Naive thymus-derived CD4-positive, alpha-beta T cell (primary cell): ENCODE results near the gene OR4C6. TPM values are rescaled to one million over a fixed set of nuclear protein-coding genes. Genes with fewer than 3 reads are reported as not detected.

Source experiments
- ATAC-seq: fragments of 150-1000 bp; cut with Tn5 transposase; 2 replicates; pipeline ENCODE4 v1.10.0; 2021; ENCODE audit warnings: mild to moderate bottlenecking, moderate library complexity
- CTCF ChIA-PET: fragments of 350-600 bp; sonication (Branson Sonifier 250); formaldehyde crosslinking; loops from one replicate; lab custom pipeline; 2021; ENCODE audit warnings: antibody characterized with exemption; lab: Charles Lee
- POLR2A ChIA-PET: fragments of 350-600 bp; sonication (Branson Sonifier 250); formaldehyde crosslinking; loops from one replicate; lab custom pipeline; 2021; ENCODE audit warnings: antibody characterized with exemption, inconsistent platforms; lab: Charles Lee
- DNase-seq, 9 donors: peaks; one replicate each; pipeline versions ENCODE4 v3.0.0 to v3.0.0-alpha.2; 2020 to 2022; ENCODE audit warnings: mixed read lengths in 1 of 9
- H3K27ac ChIP-seq: one replicate; pipeline ENCODE4 v1.7.0; 2013; ENCODE audit warnings: mild to moderate bottlenecking, low read depth, low read length, moderate library complexity
- H3K27me3 ChIP-seq, 2 donors: one replicate each; pipeline ENCODE4 v1.7.0; 2013; ENCODE audit warnings: low read length in 2 of 2, mild to moderate bottlenecking in 2 of 2, moderate library complexity in 2 of 2; ENCODE audit not compliant: control insufficient read depth in 2 of 2, insufficient read depth in 2 of 2
- H3K36me3 ChIP-seq, 3 experiments: 1 replicate in 2 of 3; 2 replicates in 1 of 3; pipeline ENCODE4 v1.7.0; 2013; ENCODE audit warnings: low read length in 3 of 3, mild to moderate bottlenecking in 3 of 3, moderate library complexity in 1 of 3; ENCODE audit not compliant: insufficient read depth in 3 of 3, control insufficient read depth in 2 of 3
- H3K4me1 ChIP-seq, 2 donors: one replicate each; pipeline ENCODE4 v1.7.0; 2013; ENCODE audit warnings: low read length in 2 of 2, mild to moderate bottlenecking in 2 of 2, moderate library complexity in 1 of 2; ENCODE audit not compliant: control insufficient read depth in 2 of 2, insufficient read depth in 2 of 2
- H3K4me3 ChIP-seq: 2 replicates; pipeline ENCODE4 v1.7.0; 2013; ENCODE audit warnings: mild to moderate bottlenecking, low read length
- H3K9me3 ChIP-seq, 3 experiments: 1 replicate in 2 of 3; 2 replicates in 1 of 3; pipeline ENCODE4 v1.7.0; 2013; ENCODE audit warnings: low read length in 3 of 3; ENCODE audit not compliant: control insufficient read depth in 2 of 3
- H3K27ac Mint-ChIP-seq, 9 donors: one replicate each; pipeline ENCODE4 v1.8.0; 2020 to 2022; ENCODE audit warnings: mixed read lengths in 9 of 9, mild to moderate bottlenecking in 8 of 9, moderate library complexity in 5 of 9, inconsistent platforms in 2 of 9
- H3K27me3 Mint-ChIP-seq, 5 donors: one replicate each; pipeline ENCODE4 v1.8.0; 2021 to 2022; ENCODE audit warnings: mixed read lengths in 5 of 5, mild to moderate bottlenecking in 1 of 5
- H3K36me3 Mint-ChIP-seq, 5 donors: one replicate each; pipeline ENCODE4 v1.8.0; 2020 to 2022; ENCODE audit warnings: mixed read lengths in 5 of 5, mild to moderate bottlenecking in 3 of 5, inconsistent platforms in 1 of 5
- H3K4me1 Mint-ChIP-seq, 7 donors: one replicate each; pipeline ENCODE4 v1.8.0; 2020 to 2022; ENCODE audit warnings: mixed read lengths in 7 of 7, mild to moderate bottlenecking in 3 of 7, inconsistent platforms in 1 of 7
- H3K4me3 Mint-ChIP-seq, 10 donors: one replicate each; pipeline ENCODE4 v1.8.0; 2020 to 2022; ENCODE audit warnings: mild to moderate bottlenecking in 10 of 10, mixed read lengths in 10 of 10, moderate library complexity in 6 of 10, inconsistent platforms in 2 of 10
- H3K9me3 Mint-ChIP-seq, 11 donors: one replicate each; pipeline ENCODE4 v1.8.0; 2020 to 2022; ENCODE audit warnings: mixed read lengths in 11 of 11, mild to moderate bottlenecking in 4 of 11, inconsistent platforms in 1 of 11, moderate library complexity in 1 of 11
- intact Hi-C, 2 donors: fragments of 100-400 bp; cut with micrococcal nuclease; formaldehyde crosslinking; loops; one replicate each; pipeline ENCODE4 v1.15.1; 2023
- polyA plus RNA-seq, 2 donors: library from polyadenylated mRNA; unstranded; fragments of 300-500 nt; fragmentation: Illumina TruSeq; gene quantifications; one replicate each; pipeline ENCODE4 v1.2.3, GENCODE V29; 2021
- total RNA-seq, 6 experiments: library from RNA in 5 of 6; stranded (reverse) in 5 of 6; gene quantifications; 1 replicate in 5 of 6; 2 replicates in 1 of 6; pipeline ENCODE4 v1.2.3 and lab custom pipeline; 2021 to 2026

Gene OR4C6
- total and polyA plus RNA-seq, 7 experiments from 2014 or later, result not detected

- Histone ChIP-seq H3K27ac (no peak overlapping the region), H3K4me3 (no peak overlapping the region), H3K36me3 (no peaks in the 10 kb centered on the region), H3K9me3 (no peaks in the 10 kb centered on the region), H3K27me3 (no peaks in the 10 kb centered on the region), H3K4me1 (no peaks in the 10 kb centered on the region)
- intact Hi-C loops, result no loop called here
- no peak overlapping the region for H3K27ac Mint-ChIP-seq
- H3K27me3 Mint-ChIP-seq, result no peaks in the 10 kb centered on the region
- H3K36me3 Mint-ChIP-seq, result no peaks in the 10 kb centered on the region
- peaks cover 0 to 1% (median 0%) of the 10 kb centered on the region in 7 donors for H3K4me1 Mint-ChIP-seq
- DNase-seq, result no peak
- CTCF ChIA-PET, result no interaction called here
- POLR2A ChIA-PET, result no interaction called here
- H3K4me3 Mint-ChIP-seq, result no peak overlapping the region
- peaks cover 0 to 38% (median 11%) of the 10 kb centered on the region in 11 donors for H3K9me3 Mint-ChIP-seq
- no peak for ATAC-seq
These were observed 3.4 kb upstream of the OR4C6 start for GRCh38 chr11:55658608-55659007.

DNA sequence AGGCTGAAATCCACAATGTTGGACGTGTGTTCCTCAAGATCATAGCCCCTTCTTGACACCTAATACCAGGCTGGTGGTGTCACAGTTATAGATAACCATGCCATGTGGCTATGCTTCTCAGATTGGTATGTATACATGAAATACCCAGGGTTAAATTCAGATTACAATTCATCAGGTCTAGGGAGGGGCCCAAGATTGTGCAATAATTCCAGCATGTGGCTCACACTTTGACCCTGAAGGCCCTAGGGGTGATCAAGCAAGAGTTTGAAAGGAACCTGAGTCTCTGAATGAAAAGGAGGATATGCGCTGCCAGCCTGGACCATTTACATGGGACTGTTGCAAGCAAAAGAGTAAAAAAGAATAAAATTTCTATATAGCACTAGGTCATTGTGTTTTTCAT, 7.4 kb downstream of the OR4C6 start:
- Histone ChIP-seq H3K27ac (no peak overlapping the region), H3K36me3 (no peaks in the 10 kb centered on the region), H3K9me3 (no peaks in the 10 kb centered on the region), H3K4me3 (no peak overlapping the region), H3K4me1 (no peaks in the 10 kb centered on the region), H3K27me3 (no peaks in the 10 kb centered on the region)
- ChIA-PET CTCF (no interaction called here), POLR2A (no interaction called here)
- no peaks in the 10 kb centered on the region for H3K27me3 Mint-ChIP-seq
- no peak for DNase-seq
- H3K36me3 Mint-ChIP-seq, result no peaks in the 10 kb centered on the region
- intact Hi-C loops, result no loop called here
- H3K4me3 Mint-ChIP-seq, result no peak overlapping the region
- no peak for ATAC-seq
- H3K27ac Mint-ChIP-seq, result no peak overlapping the region
- no peaks in the 10 kb centered on the region for H3K4me1 Mint-ChIP-seq
- H3K9me3 Mint-ChIP-seq, result peaks cover 0 to 15% (median 4%) of the 10 kb centered on the region in 11 donors

DNA sequence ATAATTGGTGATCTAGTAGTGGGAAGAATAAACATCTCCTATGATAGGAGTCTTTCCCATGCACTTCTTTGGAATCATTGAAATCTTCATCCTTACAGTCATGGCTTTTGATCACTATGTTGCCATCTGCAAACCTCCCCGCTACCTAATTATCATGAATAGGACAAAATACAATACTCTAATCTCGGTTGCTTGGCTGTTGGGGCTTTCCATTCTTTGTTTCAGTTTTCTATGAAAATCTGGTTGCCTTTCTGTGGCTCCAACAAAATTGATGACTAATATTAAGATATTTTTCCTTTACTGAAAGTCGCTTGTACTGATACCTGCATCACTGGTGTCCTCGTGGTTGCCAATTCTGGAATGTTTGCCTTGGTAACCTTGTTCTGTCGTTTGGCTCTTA, 11.9 kb downstream of the OR4C6 start:
- H3K36me3 ChIP-seq, result no peaks in the 10 kb centered on the region
- H3K9me3 Mint-ChIP-seq, result peaks cover 0 to 19% (median 1%) of the 10 kb centered on the region in 11 donors
- H3K27ac Mint-ChIP-seq, result no peak overlapping the region
- no peaks in the 10 kb centered on the region for H3K27me3 Mint-ChIP-seq
- H3K4me1 ChIP-seq, result no peaks in the 10 kb centered on the region
- POLR2A ChIA-PET, result no interaction called here
- ATAC-seq (no peak), DNase-seq (no peak)
- no peaks in the 10 kb centered on the region for H3K9me3 ChIP-seq
- H3K27ac ChIP-seq, result no peak overlapping the region
- CTCF ChIA-PET, result no interaction called here
- no peak overlapping the region for H3K4me3 Mint-ChIP-seq
- H3K4me3 ChIP-seq, result no peak overlapping the region
- intact Hi-C loops, result no loop called here
- no peaks in the 10 kb centered on the region for H3K36me3 Mint-ChIP-seq
- no peaks in the 10 kb centered on the region for H3K27me3 ChIP-seq
- no peaks in the 10 kb centered on the region for H3K4me1 Mint-ChIP-seq

GRCh38 chr11:55697817-55698216, 35.8 kb downstream of the OR4C6 start:
- Mint-ChIP-seq H3K4me1 (no peaks in the 10 kb centered on the region), H3K27me3 (no peaks in the 10 kb centered on the region)

DNA sequence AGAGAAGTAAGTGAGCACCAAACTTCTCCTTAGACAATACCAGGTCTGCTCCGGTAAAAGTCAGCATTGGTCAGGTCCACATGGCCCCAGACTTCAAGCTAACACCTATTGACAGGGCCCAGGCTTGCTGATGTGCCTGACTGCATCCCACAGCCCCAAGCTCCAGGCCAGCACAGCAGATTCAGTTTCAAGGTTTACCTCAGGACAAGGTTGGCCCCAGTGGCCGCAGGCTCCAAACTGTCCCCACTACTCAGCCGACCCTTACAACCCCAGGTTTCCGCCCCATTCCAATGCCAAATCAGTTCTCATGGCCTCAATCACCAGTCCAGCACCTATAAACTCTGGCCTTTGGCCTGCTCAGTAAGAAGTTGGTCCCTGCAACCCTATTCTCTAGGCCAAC, 39.4 kb downstream of the OR4C6 start:
- Histone ChIP-seq H3K36me3 (no peaks in the 10 kb centered on the region), H3K4me3 (no peak overlapping the region), H3K27ac (no peak overlapping the region), H3K9me3 (peaks cover 0 to 21% (median 0%) of the 10 kb centered on the region in 3 experiments), H3K27me3 (no peaks in the 10 kb centered on the region), H3K4me1 (no peaks in the 10 kb centered on the region)
- Mint-ChIP-seq H3K27me3 (no peaks in the 10 kb centered on the region), H3K9me3 (peaks cover 5 to 34% (median 12%) of the 10 kb centered on the region in 11 donors), H3K4me3 (no peak overlapping the region), H3K36me3 (no peaks in the 10 kb centered on the region), H3K27ac (no peak overlapping the region), H3K4me1 (no peaks in the 10 kb centered on the region)
- DNase-seq (no peak), ATAC-seq (no peak)
- POLR2A ChIA-PET, result no interaction called here
- intact Hi-C loops, result no loop called here
- CTCF ChIA-PET, result no interaction called here

More at GRCh38 chr11:55697817-55698216, 35.8 kb downstream of the OR4C6 start:
- POLR2A ChIA-PET, result no interaction called here
- DNase-seq (no peak), ATAC-seq (no peak)
- H3K36me3 ChIP-seq, result no peaks in the 10 kb centered on the region
- H3K4me3 ChIP-seq, result no peak overlapping the region
- H3K9me3 ChIP-seq, result peaks cover 0 to 14% (median 0%) of the 10 kb centered on the region in 3 experiments
- intact Hi-C loops, result no loop called here
- no peaks in the 10 kb centered on the region for H3K27me3 ChIP-seq
- H3K4me1 ChIP-seq, result no peaks in the 10 kb centered on the region
- Mint-ChIP-seq H3K9me3 (peaks cover under 1 to 13% (median 6%) of the 10 kb centered on the region in 11 donors), H3K4me3 (no peak overlapping the region), H3K27ac (no peak overlapping the region), H3K36me3 (peaks cover 0 to 2% (median 0%) of the 10 kb centered on the region in 5 donors)
- CTCF ChIA-PET, result no interaction called here
- no peak overlapping the region for H3K27ac ChIP-seq

GRCh38 chr11:55707029-55707428, 45.0 kb downstream of the OR4C6 start:
- H3K4me3 Mint-ChIP-seq, result no peak overlapping the region
- H3K27ac ChIP-seq, result no peak overlapping the region
- no peaks in the 10 kb centered on the region for H3K4me1 Mint-ChIP-seq

DNA sequence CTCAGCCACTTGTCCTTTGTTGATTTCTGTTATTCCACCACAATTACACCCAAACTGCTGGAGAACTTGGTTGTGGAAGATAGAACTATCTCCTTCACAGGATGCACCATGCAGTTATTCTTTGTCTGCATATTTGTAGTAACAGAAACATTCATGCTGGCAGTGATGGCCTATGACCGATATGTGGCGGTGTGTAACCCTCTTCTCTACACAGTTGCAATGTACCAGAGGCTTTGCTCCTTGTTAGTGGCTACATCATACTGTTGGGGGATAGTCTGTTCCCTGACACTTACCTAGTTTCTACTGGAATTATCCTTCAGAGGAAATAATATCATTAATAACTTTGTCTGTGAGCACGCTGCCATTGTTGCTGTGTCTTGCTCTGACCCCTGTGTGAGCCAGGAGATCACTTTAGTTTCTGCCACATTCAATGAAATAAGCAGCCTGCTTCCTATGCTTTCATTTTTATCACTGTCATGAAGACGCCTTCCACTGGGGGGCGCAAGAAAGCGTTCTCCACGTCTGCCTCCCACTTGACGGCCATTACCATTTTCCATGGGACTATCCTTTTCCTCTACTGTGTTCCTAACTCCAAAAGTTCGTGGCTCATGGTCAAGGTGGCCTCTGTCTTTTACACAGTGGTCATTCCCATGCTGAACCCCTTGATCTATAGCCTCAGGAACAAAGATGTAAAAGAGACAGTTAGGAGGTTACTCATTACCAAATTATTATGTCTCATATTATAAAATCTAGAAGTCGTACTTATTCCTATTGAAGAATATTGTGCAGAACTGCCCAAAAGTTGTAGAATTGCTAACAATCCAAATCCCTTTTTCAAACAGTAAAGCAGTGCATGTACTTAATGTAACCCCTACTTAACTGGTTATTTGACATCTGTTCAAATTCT, 53.2 kb downstream of the OR4C6 start:
- ChIA-PET CTCF (no interaction called here), POLR2A (no interaction called here)
- Mint-ChIP-seq H3K27ac (no peak overlapping the region), H3K27me3 (no peaks in the 10 kb centered on the region), H3K4me1 (no peaks in the 10 kb centered on the region), H3K36me3 (no peaks in the 10 kb centered on the region), H3K9me3 (peaks cover 0 to 7% (median 2%) of the 10 kb centered on the region in 11 donors), H3K4me3 (no peak overlapping the region)
- no peaks in the 10 kb centered on the region for H3K9me3 ChIP-seq
- H3K4me1 ChIP-seq, result no peaks in the 10 kb centered on the region
- H3K27ac ChIP-seq, result no peak overlapping the region
- ATAC-seq (no peak), DNase-seq (no peak)
- no peak overlapping the region for H3K4me3 ChIP-seq
- H3K36me3 ChIP-seq, result no peaks in the 10 kb centered on the region
- intact Hi-C loops, result no loop called here
- no peaks in the 10 kb centered on the region for H3K27me3 ChIP-seq

More at GRCh38 chr11:55707029-55707428, 45.0 kb downstream of the OR4C6 start:
- ATAC-seq (no peak), DNase-seq (no peak)
- CTCF ChIA-PET, result no interaction called here
- Mint-ChIP-seq H3K27me3 (no peaks in the 10 kb centered on the region), H3K27ac (no peak overlapping the region), H3K36me3 (no peaks in the 10 kb centered on the region), H3K9me3 (peaks cover 3 to 28% (median 13%) of the 10 kb centered on the region in 11 donors)
- POLR2A ChIA-PET, result no interaction called here
- Histone ChIP-seq H3K9me3 (peaks cover 0 to 15% (median 0%) of the 10 kb centered on the region in 3 experiments), H3K4me1 (no peaks in the 10 kb centered on the region), H3K36me3 (no peaks in the 10 kb centered on the region), H3K4me3 (no peak overlapping the region), H3K27me3 (no peaks in the 10 kb centered on the region)
- intact Hi-C loops, result no loop called here
